ENCODE results near the gene GLG1.

Gene GLG1

GRCh38 chr16:74627506-74628220 lies 20.7 kb upstream of the GLG1 start:
- TF ChIP-seq CTCF (IDR thresholded peaks at IDR 0.05; ENCODE audit: insufficient read depth, low read length, missing control alignments): no peak
- CTCF ChIA-PET: interaction anchor here (0.8 to 2.1 kb wide), 3 partner anchors 11 to 124 kb away, joined by 3 to 9 read pairs (median 3); no protein-coding TSS in a partner anchor
- POLR2A ChIA-PET: no interaction called here
- no peak for DNase-seq (ENCODE audit: low read depth, low spot score)
- no peak overlapping the region for H3K4me3 ChIP-seq (ENCODE audit: low read depth, low read length)

- ChIA-PET POLR2A (no interaction called here), CTCF (interaction anchor here (0.9 to 2.1 kb wide), 2 partner anchors 10 to 123 kb away, joined by 3 to 9 read pairs; no protein-coding TSS in a partner anchor)
- DNase-seq (ENCODE audit: low read depth, low spot score): no peak
- TF ChIP-seq CTCF (IDR thresholded peaks at IDR 0.05; ENCODE audit: insufficient read depth, low read length, missing control alignments): no peak
- H3K4me3 ChIP-seq (ENCODE audit: low read depth, low read length): no peak overlapping the region
These were observed 20.0 kb upstream of the GLG1 start for GRCh38 chr16:74626741-74627416.

DNA sequence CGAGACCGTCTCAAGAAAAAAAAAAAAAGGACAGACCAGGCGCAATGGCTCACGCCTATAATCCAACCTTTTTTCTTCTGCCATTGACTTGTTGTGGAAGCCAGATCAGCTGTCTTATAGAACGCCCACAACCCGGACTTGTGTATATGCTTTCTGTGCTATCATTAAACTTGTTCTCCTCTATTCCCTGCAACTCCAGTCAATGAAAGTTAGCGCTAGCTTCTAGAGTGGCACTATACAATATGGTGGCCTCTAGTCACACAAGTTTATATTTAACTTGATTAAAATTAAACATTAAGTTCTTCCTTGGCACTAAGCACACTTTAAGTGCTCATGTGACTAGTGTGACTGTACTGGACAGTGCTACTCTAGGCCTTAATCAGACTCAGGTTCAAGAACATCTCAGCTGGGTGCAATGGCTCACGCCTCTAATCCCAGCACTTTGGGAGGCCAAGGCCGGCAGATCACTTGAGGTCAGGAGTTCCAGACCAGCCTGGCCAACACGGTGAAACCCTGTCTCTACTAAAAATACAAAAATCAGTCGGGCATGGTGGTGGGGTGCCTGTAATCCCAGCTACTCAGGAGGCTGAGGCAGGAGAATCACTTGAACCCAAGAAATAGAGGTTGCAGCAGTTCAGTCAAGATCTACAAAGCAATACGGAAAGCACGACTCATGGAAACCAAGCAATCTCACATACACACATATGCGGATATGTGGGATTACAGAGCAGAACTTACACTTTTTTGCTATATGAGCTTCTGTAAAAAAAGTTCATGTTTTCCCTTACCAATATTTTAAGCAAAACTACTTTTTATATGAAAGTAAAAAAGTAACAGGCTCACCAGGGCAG lies 18.8 kb upstream of the GLG1 start:
- DNase-seq (ENCODE audit: low read depth, low spot score): no peak
- no peak overlapping the region for H3K4me3 ChIP-seq (ENCODE audit: low read depth, low read length)
- CTCF ChIA-PET: interaction anchor here (0.9 to 2.1 kb wide), 9 partner anchors 9 to 316 kb away, joined by 3 to 10 read pairs (median 4); no protein-coding TSS in a partner anchor
- POLR2A ChIA-PET: no interaction called here
- no peak for TF ChIP-seq CTCF (IDR thresholded peaks at IDR 0.05; ENCODE audit: insufficient read depth, low read length, missing control alignments)

GRCh38 chr16:74623839-74624235 lies 16.9 kb upstream of the GLG1 start:
- ChIA-PET CTCF (interaction anchor here (1.0 to 2.0 kb wide), 6 partner anchors 10 to 148 kb away, joined by 3 to 10 read pairs (median 4); no protein-coding TSS in a partner anchor), POLR2A (no interaction called here)
- no peak for TF ChIP-seq CTCF (IDR thresholded peaks at IDR 0.05; ENCODE audit: insufficient read depth, low read length, missing control alignments)
- DNase-seq (ENCODE audit: low read depth, low spot score): no peak
- no peak overlapping the region for H3K4me3 ChIP-seq (ENCODE audit: low read depth, low read length)

DNA sequence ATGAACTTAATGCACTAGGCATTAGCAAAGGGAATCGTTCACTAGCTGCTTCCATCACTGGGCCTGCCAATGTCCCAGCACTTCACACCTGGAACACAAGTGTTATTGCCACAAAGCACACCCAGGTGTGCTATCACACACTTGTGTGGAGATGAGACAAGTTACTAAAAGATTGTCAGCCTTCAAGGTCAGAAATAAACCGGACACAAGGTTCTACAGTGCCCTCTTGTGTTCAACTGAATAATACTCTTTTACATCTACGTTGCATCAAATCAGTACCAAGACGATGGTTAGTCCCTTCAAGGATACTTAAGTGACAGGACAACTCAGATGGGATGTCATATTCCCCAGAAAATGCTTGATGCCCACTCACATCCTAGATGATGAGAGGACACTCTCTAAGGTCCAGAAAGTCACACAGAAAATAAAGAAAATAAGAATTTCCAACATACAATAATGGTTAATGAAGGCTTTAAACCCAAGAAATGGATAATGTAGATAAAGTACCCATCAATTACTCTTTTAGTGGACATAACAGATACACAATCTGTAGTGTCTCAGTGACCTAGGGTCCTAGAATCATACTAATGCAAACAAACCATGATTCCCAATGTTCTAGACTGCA lies 16.4 kb upstream of the GLG1 start:
- no peak for DNase-seq (ENCODE audit: low read depth, low spot score)
- ChIA-PET POLR2A (no interaction called here), CTCF (interaction anchor here (0.7 to 2.0 kb wide), 30 partner anchors 9 to 533 kb away, joined by 3 to 18 read pairs (median 5); no protein-coding TSS in a partner anchor)
- H3K4me3 ChIP-seq (ENCODE audit: low read depth, low read length): no peak overlapping the region
- peak; percentile 53 for TF ChIP-seq CTCF (IDR thresholded peaks at IDR 0.05; ENCODE audit: insufficient read depth, low read length, missing control alignments)
